Smooth muscle cell (in vitro differentiated cells): ENCODE measurements around the gene SRRM1. TPM values are rescaled to one million over a fixed set of nuclear protein-coding genes. Genes with fewer than 3 reads are reported as not detected.

ENCODE experiments used
- DNase-seq: peaks from one replicate; lab custom pipeline; 2025; ENCODE audit not compliant: unreplicated experiment; lab: John Stamatoyannopoulos, UW
- H2AFZ ChIP-seq: fragments of 200-600 bp; sonication (generic); 2 replicates; pipeline ENCODE4 v1.6.0; 2016; ENCODE audit warnings: antibody characterized with exemption, low read depth, mild to moderate bottlenecking
- H3F3A ChIP-seq: fragments of 200-600 bp; sonication (generic); 2 replicates; pipeline ENCODE4 v1.6.0; 2017; ENCODE audit warnings: antibody characterized with exemption, low read depth
- H3K27ac ChIP-seq: fragments of 200-600 bp; sonication (generic); 2 replicates; pipeline ENCODE4 v1.5.1; 2016; ENCODE audit warnings: low read depth, mild to moderate bottlenecking
- H3K27me3 ChIP-seq: fragments of 200-600 bp; sonication (generic); 2 replicates; pipeline ENCODE4 v1.6.1; 2016; ENCODE audit warnings: low read depth, mild to moderate bottlenecking
- H3K36me3 ChIP-seq: fragments of 200-600 bp; sonication (generic); 2 replicates; pipeline ENCODE4 v1.5.1; 2016; ENCODE audit warnings: low read depth
- H3K4me1 ChIP-seq: fragments of 200-600 bp; sonication (generic); 2 replicates; pipeline ENCODE4 v1.5.1; 2016; ENCODE audit warnings: low read depth
- H3K4me2 ChIP-seq: fragments of 200-600 bp; sonication (generic); 2 replicates; pipeline ENCODE4 v1.6.0; 2016; ENCODE audit warnings: mild to moderate bottlenecking
- H3K4me3 ChIP-seq: fragments of 200-600 bp; sonication (generic); 2 replicates; pipeline ENCODE4 v1.5.1; 2016; ENCODE audit warnings: mild to moderate bottlenecking
- H3K79me2 ChIP-seq: fragments of 200-600 bp; sonication (generic); 2 replicates; pipeline ENCODE4 v1.6.0; 2016; ENCODE audit warnings: low read depth, mild to moderate bottlenecking
- H3K9ac ChIP-seq: fragments of 200-600 bp; sonication (generic); 2 replicates; pipeline ENCODE4 v1.6.0; 2016; ENCODE audit warnings: low read depth
- H3K9me3 ChIP-seq: fragments of 200-600 bp; sonication (generic); replicated peaks from 2 replicates; pipeline ENCODE4 v1.5.1; 2016; ENCODE audit warnings: low read depth
- H4K20me1 ChIP-seq: fragments of 200-600 bp; sonication (generic); 2 replicates; pipeline ENCODE4 v1.6.0; 2016; ENCODE audit warnings: low read depth
- WGBS: methylation state at CpG from one replicate; pipeline ENCODE4 v1.1.7; 2016; ENCODE audit warnings: low lambda C conversion rate; 5-methylcytosine and 5-hydroxymethylcytosine counted together
- polyA plus RNA-seq: library from polyadenylated mRNA; unstranded; fragments of >200 nt; fragmentation: Nextera tagmentation; extraction: Ambion mirVana; gene quantifications from 2 replicates; pipeline ENCODE4 v1.2.1, GENCODE V29; 2016
- total RNA-seq: library from RNA; depleted of rRNA; stranded (reverse); fragments of >200 nt; gene quantifications from 2 replicates; pipeline ENCODE4 v1.2.3, GENCODE V29; 2014
- TF ChIP-seq, protein P1 (sequence below): fragments of 200-600 bp; sonication (generic); IDR thresholded peaks from 2 replicates; pipeline ENCODE4 v1.5.1; 2017; ENCODE audit warnings: borderline replicate concordance, mild to moderate bottlenecking, antibody characterized with exemption; ENCODE audit not compliant: insufficient read depth, poor library complexity, severe bottlenecking

Gene SRRM1
- total and polyA plus RNA-seq, 2 experiments from 2014 or later: 53.8 to 96.0 TPM

DNA sequence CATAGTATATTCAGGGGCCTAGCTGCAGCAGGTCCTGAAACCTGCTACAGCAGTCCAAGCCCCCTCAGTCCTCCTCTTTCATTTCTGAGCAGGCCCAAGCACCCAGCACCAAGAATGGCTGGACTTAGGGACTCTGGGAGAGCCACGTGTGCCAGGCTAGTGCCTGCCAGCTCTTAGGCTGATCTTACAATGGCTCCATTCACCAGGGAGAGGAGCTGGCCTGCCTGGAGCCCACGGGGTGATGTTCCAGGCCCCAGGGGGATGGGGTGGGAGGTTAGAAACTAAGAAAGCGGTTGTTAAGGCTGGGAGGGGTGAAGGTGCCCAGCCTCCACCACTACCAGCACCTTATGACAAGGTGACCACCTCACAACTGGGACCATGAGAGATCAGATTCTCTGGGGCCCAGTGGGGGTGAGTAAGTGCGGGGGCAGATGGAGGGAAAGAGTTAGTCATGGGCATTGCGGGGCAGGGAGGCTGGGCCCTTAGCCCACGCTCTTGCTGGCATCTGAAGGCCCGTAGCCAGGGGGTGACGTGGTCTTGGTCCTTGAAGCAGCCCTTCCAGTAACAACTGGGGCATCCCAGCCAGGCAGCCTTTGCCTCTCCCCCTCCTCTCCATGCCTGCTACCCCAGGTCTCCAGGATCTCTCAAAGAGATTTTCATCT, 71.9 kb downstream of the SRRM1 start:
- TF ChIP-seq, protein P1, sequence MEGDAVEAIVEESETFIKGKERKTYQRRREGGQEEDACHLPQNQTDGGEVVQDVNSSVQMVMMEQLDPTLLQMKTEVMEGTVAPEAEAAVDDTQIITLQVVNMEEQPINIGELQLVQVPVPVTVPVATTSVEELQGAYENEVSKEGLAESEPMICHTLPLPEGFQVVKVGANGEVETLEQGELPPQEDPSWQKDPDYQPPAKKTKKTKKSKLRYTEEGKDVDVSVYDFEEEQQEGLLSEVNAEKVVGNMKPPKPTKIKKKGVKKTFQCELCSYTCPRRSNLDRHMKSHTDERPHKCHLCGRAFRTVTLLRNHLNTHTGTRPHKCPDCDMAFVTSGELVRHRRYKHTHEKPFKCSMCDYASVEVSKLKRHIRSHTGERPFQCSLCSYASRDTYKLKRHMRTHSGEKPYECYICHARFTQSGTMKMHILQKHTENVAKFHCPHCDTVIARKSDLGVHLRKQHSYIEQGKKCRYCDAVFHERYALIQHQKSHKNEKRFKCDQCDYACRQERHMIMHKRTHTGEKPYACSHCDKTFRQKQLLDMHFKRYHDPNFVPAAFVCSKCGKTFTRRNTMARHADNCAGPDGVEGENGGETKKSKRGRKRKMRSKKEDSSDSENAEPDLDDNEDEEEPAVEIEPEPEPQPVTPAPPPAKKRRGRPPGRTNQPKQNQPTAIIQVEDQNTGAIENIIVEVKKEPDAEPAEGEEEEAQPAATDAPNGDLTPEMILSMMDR: no peak
- H2AFZ ChIP-seq: no peak overlapping the region
- no peaks in the 10 kb centered on the region for H3K36me3 ChIP-seq
- H3K4me3 ChIP-seq: no peak overlapping the region
- DNase-seq: no peak
- no peaks in the 10 kb centered on the region for H3K9me3 ChIP-seq
- H4K20me1 ChIP-seq: no peaks in the 10 kb centered on the region
- H3K27ac ChIP-seq: no peak overlapping the region
- no peak overlapping the region for H3K4me2 ChIP-seq
- no peaks in the 10 kb centered on the region for H3F3A ChIP-seq
- no peaks in the 10 kb centered on the region for H3K79me2 ChIP-seq
- H3K9ac ChIP-seq: no peak overlapping the region
- H3K4me1 ChIP-seq: no peaks in the 10 kb centered on the region
- 81% methylated on average over 8 of the region's 8 CpGs for WGBS
- H3K27me3 ChIP-seq: no peaks in the 10 kb centered on the region

DNA sequence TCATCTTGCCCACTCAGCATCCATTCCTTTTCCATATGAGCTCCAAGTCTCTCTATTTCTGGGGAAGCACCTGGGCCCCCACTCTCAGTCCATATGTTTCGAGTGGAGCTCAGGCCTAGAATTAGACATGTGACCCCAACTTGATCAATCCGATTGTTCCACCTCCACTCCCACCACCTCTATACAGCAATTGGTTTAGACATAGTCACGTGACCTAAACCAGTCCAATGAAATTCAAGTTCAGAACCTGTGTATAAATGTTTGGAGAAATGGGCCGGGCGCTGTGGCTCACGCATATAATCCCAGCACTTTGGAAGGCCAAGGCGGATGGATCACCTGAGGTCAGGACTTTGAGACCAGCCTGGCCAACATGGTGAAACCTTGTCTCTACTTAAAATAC, 72.6 kb downstream of the SRRM1 start:
- Histone ChIP-seq H4K20me1 (no peaks in the 10 kb centered on the region), H3K4me2 (no peak overlapping the region)

DNA sequence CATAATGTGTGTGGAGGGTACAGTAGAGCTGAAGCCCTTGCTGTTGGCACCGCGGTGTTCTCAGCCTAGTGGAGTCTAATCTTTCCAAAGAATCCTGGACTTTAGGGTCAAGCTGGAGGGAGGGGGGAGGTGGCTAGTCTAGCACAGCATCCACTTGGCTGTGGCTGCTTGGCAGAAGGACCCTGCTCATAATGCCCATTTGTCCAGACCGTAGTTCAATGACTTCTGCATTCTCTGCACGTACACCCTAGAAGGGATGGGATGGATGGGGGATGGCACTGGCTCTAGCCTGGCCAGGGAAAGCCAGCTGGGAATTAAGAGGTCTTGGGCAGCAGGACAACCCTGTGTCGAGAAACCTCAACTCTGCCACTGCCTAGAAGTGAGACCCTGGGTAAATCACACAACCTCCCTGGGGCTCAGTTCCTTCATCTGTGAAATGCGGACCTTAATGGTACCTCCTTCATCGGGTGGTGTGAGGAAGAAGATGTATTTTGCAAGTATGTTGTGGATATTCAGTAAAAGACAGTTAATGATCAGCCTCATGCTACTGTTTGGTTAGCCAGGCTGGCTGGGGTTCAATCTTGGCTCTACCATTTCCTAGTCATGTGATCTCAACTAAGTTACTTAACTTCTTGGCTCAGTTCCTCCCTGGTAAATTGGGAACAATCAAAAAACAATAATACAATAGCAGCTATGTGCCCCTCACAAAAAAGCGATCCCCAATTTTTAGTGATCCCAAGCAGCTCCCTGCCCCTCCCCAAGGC, 75.0 kb downstream of the SRRM1 start:
- Histone ChIP-seq H3K9me3 (no peaks in the 10 kb centered on the region), H3K27ac (no peak overlapping the region), H3K4me1 (no peaks in the 10 kb centered on the region), H3K4me3 (no peak overlapping the region), H3K9ac (no peak overlapping the region), H3K79me2 (no peaks in the 10 kb centered on the region), H4K20me1 (no peaks in the 10 kb centered on the region), H3K36me3 (no peaks in the 10 kb centered on the region), H3K27me3 (no peaks in the 10 kb centered on the region), H2AFZ (no peak overlapping the region), H3K4me2 (no peak overlapping the region), H3F3A (no peaks in the 10 kb centered on the region)
- no peak for DNase-seq
- TF ChIP-seq, protein P1: no peak
- WGBS: 98% methylated on average over 8 of the region's 8 CpGs

More for the DNA sequence above, 72.6 kb downstream of the SRRM1 start:
- 97% methylated on average over 7 of the region's 7 CpGs for WGBS
- no peak overlapping the region for H3K27ac ChIP-seq
- no peak for DNase-seq
- H2AFZ ChIP-seq: no peak overlapping the region
- no peaks in the 10 kb centered on the region for H3K9me3 ChIP-seq
- no peaks in the 10 kb centered on the region for H3K79me2 ChIP-seq
- H3F3A ChIP-seq: no peaks in the 10 kb centered on the region
- H3K9ac ChIP-seq: no peak overlapping the region
- no peaks in the 10 kb centered on the region for H3K27me3 ChIP-seq
- no peaks in the 10 kb centered on the region for H3K36me3 ChIP-seq
- no peaks in the 10 kb centered on the region for H3K4me1 ChIP-seq
- H3K4me3 ChIP-seq: no peak overlapping the region
- TF ChIP-seq, protein P1: no peak
